Naive thymus-derived CD4-positive, alpha-beta T cell (primary cell): Measurements from ENCODE around the gene KLK1. TPM values are rescaled to one million over a fixed set of nuclear protein-coding genes. Genes with fewer than 3 reads are reported as not detected.
A peak's percentile ranks its signal among the peaks of the same experiment; 100 is the strongest.
"Not testable (repeated sequence)": the region's sequence is repeated elsewhere in the genome, so short reads cannot be mapped to it uniquely, and the experiment has no call there.

ENCODE experiments used
- ATAC-seq: fragments of 150-1000 bp; cut with Tn5 transposase; 2 replicates; pipeline ENCODE4 v1.10.0; 2021; ENCODE audit warnings: mild to moderate bottlenecking, moderate library complexity
- CTCF ChIA-PET: fragments of 350-600 bp; sonication (Branson Sonifier 250); formaldehyde crosslinking; loops from one replicate; lab custom pipeline; 2021; ENCODE audit warnings: antibody characterized with exemption; lab: Charles Lee
- POLR2A ChIA-PET: fragments of 350-600 bp; sonication (Branson Sonifier 250); formaldehyde crosslinking; loops from one replicate; lab custom pipeline; 2021; ENCODE audit warnings: antibody characterized with exemption, inconsistent platforms; lab: Charles Lee
- DNase-seq, 9 donors: peaks; one replicate each; pipeline versions ENCODE4 v3.0.0 to v3.0.0-alpha.2; 2020 to 2022; ENCODE audit warnings: mixed read lengths in 1 of 9
- H3K27ac ChIP-seq: one replicate; pipeline ENCODE4 v1.7.0; 2013; ENCODE audit warnings: mild to moderate bottlenecking, low read depth, low read length, moderate library complexity
- H3K27me3 ChIP-seq, 2 donors: one replicate each; pipeline ENCODE4 v1.7.0; 2013; ENCODE audit warnings: low read length in 2 of 2, mild to moderate bottlenecking in 2 of 2, moderate library complexity in 2 of 2; ENCODE audit not compliant: control insufficient read depth in 2 of 2, insufficient read depth in 2 of 2
- H3K36me3 ChIP-seq, 3 experiments: 1 replicate in 2 of 3; 2 replicates in 1 of 3; pipeline ENCODE4 v1.7.0; 2013; ENCODE audit warnings: low read length in 3 of 3, mild to moderate bottlenecking in 3 of 3, moderate library complexity in 1 of 3; ENCODE audit not compliant: insufficient read depth in 3 of 3, control insufficient read depth in 2 of 3
- H3K4me1 ChIP-seq, 2 donors: one replicate each; pipeline ENCODE4 v1.7.0; 2013; ENCODE audit warnings: low read length in 2 of 2, mild to moderate bottlenecking in 2 of 2, moderate library complexity in 1 of 2; ENCODE audit not compliant: control insufficient read depth in 2 of 2, insufficient read depth in 2 of 2
- H3K4me3 ChIP-seq: 2 replicates; pipeline ENCODE4 v1.7.0; 2013; ENCODE audit warnings: mild to moderate bottlenecking, low read length
- H3K9me3 ChIP-seq, 3 experiments: 1 replicate in 2 of 3; 2 replicates in 1 of 3; pipeline ENCODE4 v1.7.0; 2013; ENCODE audit warnings: low read length in 3 of 3; ENCODE audit not compliant: control insufficient read depth in 2 of 3
- H3K27ac Mint-ChIP-seq, 9 donors: one replicate each; pipeline ENCODE4 v1.8.0; 2020 to 2022; ENCODE audit warnings: mixed read lengths in 9 of 9, mild to moderate bottlenecking in 8 of 9, moderate library complexity in 5 of 9, inconsistent platforms in 2 of 9
- H3K27me3 Mint-ChIP-seq, 5 donors: one replicate each; pipeline ENCODE4 v1.8.0; 2021 to 2022; ENCODE audit warnings: mixed read lengths in 5 of 5, mild to moderate bottlenecking in 1 of 5
- H3K36me3 Mint-ChIP-seq, 5 donors: one replicate each; pipeline ENCODE4 v1.8.0; 2020 to 2022; ENCODE audit warnings: mixed read lengths in 5 of 5, mild to moderate bottlenecking in 3 of 5, inconsistent platforms in 1 of 5
- H3K4me1 Mint-ChIP-seq, 7 donors: one replicate each; pipeline ENCODE4 v1.8.0; 2020 to 2022; ENCODE audit warnings: mixed read lengths in 7 of 7, mild to moderate bottlenecking in 3 of 7, inconsistent platforms in 1 of 7
- H3K4me3 Mint-ChIP-seq, 10 donors: one replicate each; pipeline ENCODE4 v1.8.0; 2020 to 2022; ENCODE audit warnings: mild to moderate bottlenecking in 10 of 10, mixed read lengths in 10 of 10, moderate library complexity in 6 of 10, inconsistent platforms in 2 of 10
- H3K9me3 Mint-ChIP-seq, 11 donors: one replicate each; pipeline ENCODE4 v1.8.0; 2020 to 2022; ENCODE audit warnings: mixed read lengths in 11 of 11, mild to moderate bottlenecking in 4 of 11, inconsistent platforms in 1 of 11, moderate library complexity in 1 of 11
- intact Hi-C, 2 donors: fragments of 100-400 bp; cut with micrococcal nuclease; formaldehyde crosslinking; loops; one replicate each; pipeline ENCODE4 v1.15.1; 2023
- polyA plus RNA-seq, 2 donors: library from polyadenylated mRNA; unstranded; fragments of 300-500 nt; fragmentation: Illumina TruSeq; gene quantifications; one replicate each; pipeline ENCODE4 v1.2.3, GENCODE V29; 2021
- total RNA-seq, 6 experiments: library from RNA in 5 of 6; stranded (reverse) in 5 of 6; gene quantifications; 1 replicate in 5 of 6; 2 replicates in 1 of 6; pipeline ENCODE4 v1.2.3 and lab custom pipeline; 2021 to 2026

Gene KLK1
- total and polyA plus RNA-seq, 7 experiments from 2014 or later = 1.3 TPM; not detected in 6

DNA sequence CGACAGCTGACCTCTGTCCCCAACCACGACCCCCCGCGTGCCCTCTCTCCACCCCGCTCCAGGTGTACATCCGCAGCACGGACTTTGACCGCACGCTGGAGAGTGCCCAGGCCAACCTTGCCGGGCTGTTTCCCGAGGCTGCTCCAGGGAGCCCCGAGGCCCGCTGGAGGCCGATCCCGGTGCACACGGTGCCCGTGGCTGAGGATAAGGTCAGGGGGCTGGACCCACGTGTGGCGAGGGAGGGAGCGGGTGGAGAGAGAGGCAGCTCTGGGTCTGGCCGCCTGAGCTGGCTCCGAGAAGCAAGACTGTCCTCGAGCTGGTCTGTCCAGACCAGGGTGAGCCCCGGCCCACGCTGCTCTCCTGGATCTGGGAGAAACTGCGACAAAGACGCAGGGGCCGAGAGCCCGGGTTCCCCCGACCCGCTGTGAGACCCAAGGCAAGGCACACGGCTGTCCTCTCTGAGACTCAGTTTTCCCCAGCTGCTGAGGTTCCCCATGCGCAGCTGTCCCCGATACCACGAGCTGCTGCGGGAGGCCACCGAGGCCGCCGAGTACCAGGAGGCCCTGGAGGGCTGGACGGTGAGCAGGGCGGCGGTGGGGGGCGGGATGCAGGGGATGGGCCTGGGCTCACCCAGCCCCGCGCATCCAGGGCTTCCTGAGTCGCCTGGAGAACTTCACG lies 31.9 kb downstream of the KLK1 start:
- DNase-seq = no peak
- ChIA-PET CTCF (no interaction called here), POLR2A (no interaction called here)
- no peak for ATAC-seq
- Histone ChIP-seq H3K9me3 (no peaks in the 10 kb centered on the region), H3K36me3 (peaks cover 0 to 14% (median 0%) of the 10 kb centered on the region in 3 experiments), H3K27me3 (no peaks in the 10 kb centered on the region), H3K27ac (no peak overlapping the region), H3K4me1 (no peaks in the 10 kb centered on the region), H3K4me3 (no peak overlapping the region)
- peaks cover 0 to 12% (median 0%) of the 10 kb centered on the region in 7 donors for H3K4me1 Mint-ChIP-seq
- H3K4me3 Mint-ChIP-seq = no peak overlapping the region
- H3K27ac Mint-ChIP-seq = no peak overlapping the region
- intact Hi-C loops = no loop called here
- no peaks in the 10 kb centered on the region for H3K9me3 Mint-ChIP-seq
- H3K27me3 Mint-ChIP-seq = no peaks in the 10 kb centered on the region
- H3K36me3 Mint-ChIP-seq = no peaks in the 10 kb centered on the region

DNA sequence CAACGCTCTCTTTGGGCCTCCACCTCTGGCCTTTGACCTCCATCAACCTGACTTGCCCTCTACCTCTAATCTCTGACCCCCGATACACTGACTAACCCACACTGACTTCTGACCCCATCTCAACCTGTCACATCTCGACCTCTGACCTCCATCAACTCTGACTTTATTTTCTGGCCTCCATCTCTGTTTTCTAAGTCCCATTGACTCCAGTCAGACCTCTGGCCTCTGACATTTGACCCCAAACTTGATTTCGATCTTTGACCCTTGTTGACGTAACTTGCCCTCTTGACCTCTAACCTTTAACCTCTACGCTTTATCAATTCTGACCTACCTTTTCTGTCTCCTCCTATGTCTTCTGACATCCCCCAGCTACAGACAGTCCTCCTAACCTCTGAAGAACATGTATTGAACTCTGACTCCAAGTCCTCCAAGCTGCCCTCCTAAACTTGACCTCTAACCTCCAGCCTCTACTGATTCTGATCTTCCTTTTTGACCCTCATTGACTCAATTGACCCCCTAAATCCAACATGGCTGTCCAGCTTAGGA lies 32.6 kb downstream of the KLK1 start:
- no peaks in the 10 kb centered on the region for H3K27me3 ChIP-seq
- no peak for DNase-seq
- H3K4me3 Mint-ChIP-seq = peak overlapping the region in 1 of 10 donors; percentile 43
- ChIA-PET POLR2A (no interaction called here), CTCF (no interaction called here)
- H3K36me3 Mint-ChIP-seq = no peaks in the 10 kb centered on the region
- no peaks in the 10 kb centered on the region for H3K27me3 Mint-ChIP-seq
- no peak overlapping the region for H3K27ac ChIP-seq
- intact Hi-C loops = no loop called here
- H3K4me1 Mint-ChIP-seq = peaks cover 0 to 12% (median 0%) of the 10 kb centered on the region in 7 donors
- no peaks in the 10 kb centered on the region for H3K9me3 Mint-ChIP-seq
- no peak overlapping the region for H3K4me3 ChIP-seq
- ATAC-seq = no peak
- H3K9me3 ChIP-seq = no peaks in the 10 kb centered on the region
- H3K36me3 ChIP-seq = peaks cover 0 to 6% (median 0%) of the 10 kb centered on the region in 3 experiments
- no peaks in the 10 kb centered on the region for H3K4me1 ChIP-seq
- H3K27ac Mint-ChIP-seq = peak overlapping the region in 4 of 9 donors; percentile 13 to 62 (median 40)

DNA sequence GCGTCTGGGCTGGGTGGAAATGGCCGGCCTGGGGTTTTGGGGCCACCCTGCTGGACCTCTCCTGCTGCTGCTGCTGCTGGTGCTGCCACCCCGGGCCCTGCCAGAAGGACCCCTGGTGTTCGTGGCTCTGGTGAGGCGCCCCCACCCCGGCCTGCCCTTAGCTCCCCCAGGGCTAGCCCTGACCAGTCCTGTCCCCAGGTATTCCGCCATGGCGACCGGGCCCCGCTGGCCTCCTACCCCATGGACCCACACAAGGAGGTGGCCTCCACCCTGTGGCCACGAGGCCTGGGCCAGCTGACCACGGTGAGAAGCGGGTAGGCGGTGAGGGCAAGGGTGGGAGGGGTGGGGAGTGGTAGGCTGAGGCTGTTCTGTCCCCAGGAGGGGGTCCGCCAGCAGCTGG lies 33.2 kb downstream of the KLK1 start, which contains the start of gene ACP4:
Gene ACP4 (plus strand): TSS at position 20 of the 400 bp plus-strand sequence. CDS start 0 bp downstream, at position 20.
- DNase-seq (no peak), ATAC-seq (no peak)
- H3K4me1 ChIP-seq = no peaks in the 10 kb centered on the region
- no peaks in the 10 kb centered on the region for H3K36me3 Mint-ChIP-seq
- H3K27me3 ChIP-seq = no peaks in the 10 kb centered on the region
- H3K4me3 ChIP-seq = no peak within 1 kb of the TSS
- intact Hi-C loops = no loop called here
- H3K9me3 Mint-ChIP-seq = no peaks in the 10 kb centered on the region
- ChIA-PET CTCF (no interaction called here), POLR2A (no interaction called here)
- peaks cover 0 to 12% (median 0%) of the 10 kb centered on the region in 7 donors for H3K4me1 Mint-ChIP-seq
- peaks cover 0 to under 1% (median 0%) of the 10 kb centered on the region in 3 experiments for H3K36me3 ChIP-seq
- no peaks in the 10 kb centered on the region for H3K9me3 ChIP-seq
- peak within 1 kb of the TSS in 4 of 9 donors; percentile 13 to 62 (median 40) for H3K27ac Mint-ChIP-seq
- H3K4me3 Mint-ChIP-seq = peak within 1 kb of the TSS in 1 of 10 donors; percentile 43
- no peaks in the 10 kb centered on the region for H3K27me3 Mint-ChIP-seq
- H3K27ac ChIP-seq = no peak within 1 kb of the TSS

DNA sequence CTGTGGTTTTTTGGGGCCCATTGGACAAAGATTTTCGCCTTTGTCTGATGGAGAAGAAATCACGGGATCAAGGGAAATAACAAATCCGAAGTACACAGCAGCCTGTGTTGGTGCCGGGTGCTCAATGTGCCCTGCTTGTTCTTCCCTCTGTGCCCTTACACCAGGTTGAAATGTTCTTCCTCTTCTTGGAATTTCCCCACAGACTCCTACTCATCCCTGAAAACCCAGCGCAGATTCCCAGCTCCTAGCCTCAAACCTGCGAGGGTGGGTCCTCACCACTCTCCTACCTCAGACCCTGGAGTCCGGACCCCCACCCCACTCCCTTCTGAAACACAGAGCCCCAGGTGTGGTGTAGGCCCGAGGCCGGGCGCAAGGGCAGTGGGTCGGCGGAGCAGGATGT lies 38.3 kb downstream of the KLK1 start:
- Mint-ChIP-seq H3K36me3 (no peaks in the 10 kb centered on the region), H3K9me3 (no peaks in the 10 kb centered on the region), H3K4me3 (no peak overlapping the region), H3K4me1 (peaks cover 0 to 12% (median 5%) of the 10 kb centered on the region in 7 donors), H3K27me3 (peaks cover 11 to 26% (median 17%) of the 10 kb centered on the region in 5 donors), H3K27ac (no peak overlapping the region)
- no peaks in the 10 kb centered on the region for H3K4me1 ChIP-seq
- CTCF ChIA-PET = no interaction called here
- H3K36me3 ChIP-seq = no peaks in the 10 kb centered on the region
- POLR2A ChIA-PET = no interaction called here
- no peaks in the 10 kb centered on the region for H3K9me3 ChIP-seq
- DNase-seq = no peak
- intact Hi-C loops = no loop called here
- no peak overlapping the region for H3K4me3 ChIP-seq
- H3K27ac ChIP-seq = no peak overlapping the region
- H3K27me3 ChIP-seq = no peaks in the 10 kb centered on the region
- no peak for ATAC-seq

DNA sequence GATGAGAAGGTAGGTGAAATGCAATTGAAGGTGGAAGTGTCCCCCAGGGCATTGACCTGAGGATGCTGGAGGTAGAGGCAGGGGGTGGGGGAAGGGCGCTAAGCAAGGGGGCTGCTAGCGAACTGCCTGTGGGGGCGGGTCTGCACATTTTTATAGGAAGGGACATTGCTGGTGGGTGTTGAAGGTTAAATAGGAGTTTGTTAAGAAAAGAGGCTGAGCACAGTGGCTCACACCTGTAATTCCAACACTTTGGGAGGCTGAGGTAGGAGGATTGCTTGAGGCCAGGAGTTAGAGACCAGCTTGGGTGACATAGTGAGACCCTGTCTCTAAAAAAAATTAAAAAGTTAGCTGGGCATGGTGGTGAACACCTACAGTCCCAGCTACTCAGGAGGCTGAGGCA lies 38.9 kb downstream of the KLK1 start:
- peaks cover 0 to 12% (median 5%) of the 10 kb centered on the region in 7 donors for H3K4me1 Mint-ChIP-seq
- H3K4me3 Mint-ChIP-seq = no peak overlapping the region
- no peaks in the 10 kb centered on the region for H3K4me1 ChIP-seq
- intact Hi-C loops = loop anchor here (5.0 kb wide), 2 partner anchors 177 to 847 kb away; no protein-coding TSS in a partner anchor
- peaks cover 17 to 32% (median 22%) of the 10 kb centered on the region in 5 donors for H3K27me3 Mint-ChIP-seq
- no peak for ATAC-seq
- no peak overlapping the region for H3K4me3 ChIP-seq
- H3K27me3 ChIP-seq = no peaks in the 10 kb centered on the region
- H3K27ac Mint-ChIP-seq = no peak overlapping the region
- no peaks in the 10 kb centered on the region for H3K9me3 ChIP-seq
- H3K36me3 Mint-ChIP-seq = no peaks in the 10 kb centered on the region
- ChIA-PET POLR2A (no interaction called here), CTCF (interaction anchor here (1.5 kb wide), 1 partner anchor 427 kb away, joined by 5 read pairs; no protein-coding TSS in a partner anchor)
- no peak overlapping the region for H3K27ac ChIP-seq
- H3K9me3 Mint-ChIP-seq = no peaks in the 10 kb centered on the region
- no peaks in the 10 kb centered on the region for H3K36me3 ChIP-seq
- no peak for DNase-seq

DNA sequence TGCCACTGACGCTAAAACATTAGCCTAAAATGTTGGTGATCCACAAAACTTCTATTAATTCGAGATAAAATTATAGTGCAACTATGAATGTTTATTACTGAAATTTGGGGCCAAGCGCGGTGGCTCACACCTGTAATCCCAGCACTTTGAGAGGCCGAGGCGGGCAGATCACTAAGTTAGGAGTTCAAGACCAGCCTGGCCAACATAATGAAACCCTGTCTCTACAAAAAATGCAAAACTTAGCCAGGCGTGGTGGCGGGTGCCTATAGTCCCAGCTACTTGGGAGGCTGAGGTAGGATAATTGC lies 39.8 kb downstream of the KLK1 start:
- H3K27me3 ChIP-seq, H3K27ac ChIP-seq, H3K36me3 ChIP-seq, H3K4me1 ChIP-seq, H3K4me3 ChIP-seq, DNase-seq, H3K9me3 ChIP-seq, H3K4me3 Mint-ChIP-seq, H3K9me3 Mint-ChIP-seq, ATAC-seq, H3K36me3 Mint-ChIP-seq: not testable (repeated sequence)
- Mint-ChIP-seq H3K4me1 (peaks cover 0 to 12% (median 5%) of the 10 kb centered on the region in 7 donors), H3K27ac (peak overlapping the region in 1 of 9 donors; percentile 32), H3K27me3 (peaks cover 26 to 41% (median 32%) of the 10 kb centered on the region in 5 donors)
- POLR2A ChIA-PET = interaction anchor here (0.9 kb wide), 1 partner anchor 426 kb away, joined by 3 read pairs; no protein-coding TSS in a partner anchor
- CTCF ChIA-PET = interaction anchor here (1.2 to 1.5 kb wide), 3 partner anchors 247 to 431 kb away, joined by 3 to 7 read pairs (median 5); no protein-coding TSS in a partner anchor
- intact Hi-C loops = loop anchor here (1.0 to 5.0 kb wide), 8 partner anchors 59 to 846 kb away; no protein-coding TSS in a partner anchor
